Measurements from ENCODE around the gene NDUFA12. TPM values are rescaled to one million over a fixed set of nuclear protein-coding genes. Genes with fewer than 3 reads are reported as not detected.

Gene NDUFA12
- total and polyA plus RNA-seq, 12 donors: 84.0 to 297 (median 119) TPM

DNA sequence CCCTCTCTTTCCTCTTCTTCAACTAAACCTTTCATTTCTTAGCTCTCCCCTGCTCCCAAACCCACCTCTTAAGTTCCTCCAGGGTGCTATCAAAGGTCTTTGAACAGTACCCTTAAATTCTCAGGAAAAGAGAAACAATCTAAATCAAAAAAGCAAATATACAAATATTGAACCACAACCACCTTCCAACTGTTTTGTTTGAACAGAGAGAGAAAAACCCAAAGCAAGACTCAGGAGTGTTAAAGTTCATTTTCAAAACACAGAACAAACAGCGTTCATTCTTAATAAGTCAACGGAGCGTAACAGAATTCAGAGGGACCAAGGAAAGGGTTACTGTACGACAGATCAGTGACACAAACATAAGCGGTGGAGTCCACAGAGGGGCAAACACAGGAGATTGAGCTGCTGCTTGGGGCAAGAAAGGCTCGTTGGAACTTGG is 73.3 kb downstream of the NDUFA12 start:
- Histone ChIP-seq H3K4me3 (no peak overlapping the region), H3K36me3 (replicated peaks in 1 of 2) (no peaks in the 10 kb centered on the region), H3K4me1 (replicated peaks in 1 of 2) (no peaks in the 10 kb centered on the region), H3K27me3 (no peaks in the 10 kb centered on the region), H3K9me3 (replicated peaks in 1 of 3) (no peaks in the 10 kb centered on the region), H3K27ac (no peak overlapping the region)
- 73 to 86% (median 79%) methylated on average over 6 of the region's 6 CpGs for WGBS, 4 donors
- DNase-seq: no peak
- intact Hi-C loops (cut with DNase I): no loop called here
- TF ChIP-seq CTCF (IDR thresholded peaks at IDR 0.05) (no peak), POLR2A (IDR thresholded peaks at IDR 0.05) (no peak)

- no peak overlapping the region for H3K27ac ChIP-seq
- no peaks in the 10 kb centered on the region for H3K36me3 ChIP-seq (replicated peaks in 1 of 2)
- no peak for TF ChIP-seq POLR2A (IDR thresholded peaks at IDR 0.05)
- no peak for TF ChIP-seq CTCF (IDR thresholded peaks at IDR 0.05)
- H3K9me3 ChIP-seq (replicated peaks in 1 of 3): no peaks in the 10 kb centered on the region
- H3K4me1 ChIP-seq (replicated peaks in 1 of 2): no peaks in the 10 kb centered on the region
- WGBS, 4 donors: 65 to 73% (median 69%) methylated on average over 1 of the region's 1 CpG
- intact Hi-C loops (cut with DNase I): no loop called here
- no peak overlapping the region for H3K4me3 ChIP-seq
- H3K27me3 ChIP-seq: no peaks in the 10 kb centered on the region
- DNase-seq: no peak
These were observed 73.7 kb downstream of the NDUFA12 start for GRCh38 chr12:94929780-94930179.

- TF ChIP-seq POLR2A (IDR thresholded peaks at IDR 0.05) (no peak), CTCF (IDR thresholded peaks at IDR 0.05) (no peak)
- Histone ChIP-seq H3K27ac (no peak overlapping the region), H3K4me1 (replicated peaks in 1 of 2) (no peaks in the 10 kb centered on the region), H3K27me3 (no peaks in the 10 kb centered on the region), H3K4me3 (no peak overlapping the region), H3K9me3 (replicated peaks in 1 of 3) (no peaks in the 10 kb centered on the region), H3K36me3 (replicated peaks in 1 of 2) (no peaks in the 10 kb centered on the region)
- no peak for DNase-seq
- intact Hi-C loops (cut with DNase I): no loop called here
- WGBS, 4 donors: 88 to 94% (median 92%) methylated on average over 5 of the region's 5 CpGs
These were observed 77.8 kb downstream of the NDUFA12 start for GRCh38 chr12:94925729-94926128.

DNA sequence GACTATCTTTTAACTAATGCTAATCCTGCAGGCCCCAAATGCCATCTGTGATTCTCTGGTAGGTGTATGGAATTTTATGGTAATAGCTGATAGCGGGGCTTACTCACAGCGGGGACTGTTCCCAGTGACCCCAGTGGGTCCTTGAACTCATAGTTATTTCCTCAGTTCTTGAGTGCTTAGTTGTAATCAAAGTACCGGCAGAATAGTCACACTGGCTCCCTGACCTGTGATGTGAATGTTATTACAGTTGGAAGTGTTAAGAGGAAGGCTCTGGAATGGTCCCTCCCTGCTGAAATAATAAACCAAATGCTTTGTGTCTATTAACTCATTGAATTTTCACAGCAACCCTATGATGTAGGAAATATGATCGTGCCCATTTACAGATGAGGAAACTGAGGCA is 78.3 kb downstream of the NDUFA12 start:
- no peaks in the 10 kb centered on the region for H3K9me3 ChIP-seq (replicated peaks in 1 of 3)
- H3K4me1 ChIP-seq (replicated peaks in 1 of 2): no peaks in the 10 kb centered on the region
- no peak for DNase-seq
- H3K27me3 ChIP-seq: no peaks in the 10 kb centered on the region
- no peaks in the 10 kb centered on the region for H3K36me3 ChIP-seq (replicated peaks in 1 of 2)
- intact Hi-C loops (cut with DNase I): no loop called here
- no peak for TF ChIP-seq CTCF (IDR thresholded peaks at IDR 0.05)
- no peak for TF ChIP-seq POLR2A (IDR thresholded peaks at IDR 0.05)
- no peak overlapping the region for H3K4me3 ChIP-seq
- no peak overlapping the region for H3K27ac ChIP-seq
- 59 to 76% (median 71%) methylated on average over 4 of the region's 4 CpGs for WGBS, 4 donors

Data from adrenal gland (tissue), 12 donors.